Cardiac muscle cell (in vitro differentiated cells and primary cell): ENCODE results near the gene CDH15. TPM values are rescaled to one million over a fixed set of nuclear protein-coding genes. Genes with fewer than 3 reads are reported as not detected.
A peak's percentile ranks its signal among the peaks of the same experiment; 100 is the strongest.

Experiments
- DNase-seq, 2 donors: peaks; one replicate each; pipeline versions ENCODE4 v3.0.0 to v3.0.0-alpha.2; 2010 to 2017; ENCODE audit warnings: low read depth in 1 of 2, low spot score in 1 of 2
- H3K27ac ChIP-seq: fragments of 200-600 bp; sonication (generic); 2 replicates; pipeline ENCODE4 v1.5.1; 2016
- H3K27me3 ChIP-seq: fragments of 200-600 bp; sonication (generic); 2 replicates; pipeline ENCODE4 v1.6.0; 2016; ENCODE audit warnings: control low read depth
- H3K36me3 ChIP-seq: fragments of 200-600 bp; sonication (generic); 2 replicates; pipeline ENCODE4 v1.5.1; 2016; ENCODE audit warnings: control low read depth
- H3K4me1 ChIP-seq: fragments of 200-600 bp; sonication (generic); 2 replicates; pipeline ENCODE4 v1.8.1; 2017; ENCODE audit warnings: low read depth, mild to moderate bottlenecking, mixed run types
- H3K4me3 ChIP-seq: fragments of 200-600 bp; sonication (generic); 2 replicates; pipeline ENCODE4 v1.5.1; 2016; ENCODE audit warnings: mild to moderate bottlenecking
- H3K9me3 ChIP-seq: fragments of 200-600 bp; sonication (generic); 2 replicates; pipeline ENCODE4 v1.5.1; 2017; ENCODE audit warnings: low read depth, mild to moderate bottlenecking, control low read depth
- CTCF ChIP-seq: IDR thresholded peaks from 2 replicates; pipeline ENCODE4 v1.5.1; 2012; ENCODE audit warnings: low read depth, mild to moderate bottlenecking, low read length
- polyA plus RNA-seq: library from polyadenylated mRNA; unstranded; fragments of >200 nt; fragmentation: Nextera tagmentation; extraction: Ambion mirVana; gene quantifications from 2 replicates; pipeline ENCODE4 v1.2.1, GENCODE V29; 2016
- total RNA-seq: library from RNA; depleted of rRNA; stranded (reverse); fragments of >200 nt; gene quantifications from 2 replicates; pipeline ENCODE4 v1.2.3, GENCODE V29; 2016

The CDH15 gene
- total and polyA plus RNA-seq, 2 experiments from 2014 or later, result 0.78 to 1.5 TPM

GRCh38 chr16:89172171-89172527 is 601 bp downstream of the CDH15 start:
- no peak for TF ChIP-seq CTCF
- peaks cover 10% of the 10 kb centered on the region for H3K4me1 ChIP-seq

DNA sequence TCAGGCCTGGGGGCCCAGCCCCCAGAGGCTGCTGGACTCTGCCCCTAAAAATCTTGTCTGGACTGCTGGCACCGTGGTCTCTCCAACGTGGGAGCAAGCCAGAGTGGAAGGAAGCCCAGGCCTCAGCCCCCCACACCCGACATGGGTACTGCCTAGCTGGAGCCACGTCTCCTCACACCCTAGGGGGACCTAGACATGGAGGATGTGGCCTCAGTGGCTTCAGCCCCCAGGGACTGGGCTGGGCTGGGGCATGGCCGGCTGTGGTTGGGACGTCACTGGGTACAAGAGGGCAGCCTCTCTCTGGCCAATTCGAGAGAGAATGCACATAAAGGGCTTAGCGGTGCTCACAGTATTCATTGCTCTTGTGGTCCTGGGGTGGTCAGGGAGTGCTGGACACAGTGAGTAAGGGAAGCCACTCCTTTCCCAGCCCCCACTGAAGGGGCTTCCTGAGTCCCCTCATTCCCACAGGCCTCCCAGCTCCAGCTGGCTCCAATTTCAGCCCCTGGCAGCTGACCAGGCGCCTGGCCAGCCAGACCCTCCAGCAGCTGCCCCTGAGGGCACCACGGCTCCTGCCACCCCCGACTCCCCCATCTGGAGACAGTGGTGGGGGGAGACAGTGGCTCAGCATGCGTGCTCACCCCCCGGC is 1.1 kb downstream of the CDH15 start:
- H3K4me1 ChIP-seq, result peaks cover 10% of the 10 kb centered on the region
- TF ChIP-seq CTCF, result no peak
- H3K27me3 ChIP-seq, result peaks cover 18% of the 10 kb centered on the region
- DNase-seq, result no peak
- H3K36me3 ChIP-seq, result no peaks in the 10 kb centered on the region
- no peak overlapping the region for H3K4me3 ChIP-seq
- no peak overlapping the region for H3K27ac ChIP-seq
- no peaks in the 10 kb centered on the region for H3K9me3 ChIP-seq

More at GRCh38 chr16:89172171-89172527, 601 bp downstream of the CDH15 start:
- Histone ChIP-seq H3K27ac (no peak overlapping the region), H3K27me3 (peaks cover 18% of the 10 kb centered on the region), H3K36me3 (no peaks in the 10 kb centered on the region), H3K9me3 (no peaks in the 10 kb centered on the region), H3K4me3 (no peak overlapping the region)
- no peak for DNase-seq

GRCh38 chr16:89173174-89173921 is 1.8 kb downstream of the CDH15 start:
- H3K36me3 ChIP-seq, result no peaks in the 10 kb centered on the region
- H3K9me3 ChIP-seq, result no peaks in the 10 kb centered on the region
- no peak for TF ChIP-seq CTCF
- no peak for DNase-seq
- no peak overlapping the region for H3K4me3 ChIP-seq
- H3K27me3 ChIP-seq, result peaks cover 18% of the 10 kb centered on the region
- peaks cover 10% of the 10 kb centered on the region for H3K4me1 ChIP-seq
- H3K27ac ChIP-seq, result no peak overlapping the region

GRCh38 chr16:89174055-89174827 is 2.7 kb downstream of the CDH15 start:
- Histone ChIP-seq H3K4me3 (no peak overlapping the region), H3K9me3 (no peaks in the 10 kb centered on the region), H3K27ac (no peak overlapping the region), H3K4me1 (peaks cover 10% of the 10 kb centered on the region), H3K27me3 (peaks cover 18% of the 10 kb centered on the region), H3K36me3 (no peaks in the 10 kb centered on the region)
- DNase-seq, result no peak
- no peak for TF ChIP-seq CTCF

DNA sequence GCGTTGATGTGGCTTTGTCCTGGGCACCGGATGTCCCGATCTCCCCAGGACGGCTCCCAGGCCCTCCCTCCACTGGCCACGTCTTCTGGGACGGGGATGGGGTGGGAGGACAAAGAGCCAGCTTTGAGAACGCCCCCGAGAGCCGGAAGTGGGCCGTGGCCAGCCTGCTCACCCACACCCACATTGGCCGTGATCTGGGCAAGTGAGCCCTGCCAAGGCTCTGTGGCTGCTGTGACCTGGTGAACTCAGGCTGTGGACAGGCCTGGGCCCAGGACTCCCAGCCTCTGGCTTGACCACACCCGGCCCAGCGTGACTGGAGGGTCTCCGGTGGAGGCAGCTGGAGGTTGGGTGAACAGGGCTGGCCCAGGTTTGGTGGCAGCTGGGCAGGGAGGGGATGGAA is 3.3 kb downstream of the CDH15 start:
- Histone ChIP-seq H3K27me3 (peaks cover 14% of the 10 kb centered on the region), H3K27ac (no peak overlapping the region), H3K36me3 (no peaks in the 10 kb centered on the region), H3K9me3 (no peaks in the 10 kb centered on the region), H3K4me3 (no peak overlapping the region), H3K4me1 (peaks cover 10% of the 10 kb centered on the region)
- DNase-seq, result peak in 1 of 2 donors; percentile 42
- TF ChIP-seq CTCF, result no peak
